ENCODE data around the gene ZFAND3.

ZFAND3 gene

GRCh38 chr6:37913210-37913609 lies 93.7 kb downstream of the ZFAND3 start:
- TF ChIP-seq CTCF (IDR thresholded peaks at IDR 0.05; ENCODE audit: low read depth, low read length), result no peak
- no peak for DNase-seq
- peaks cover 3% of the 10 kb centered on the region for H3K36me3 ChIP-seq
- no peak overlapping the region for H3K27ac ChIP-seq
- no peaks in the 10 kb centered on the region for H3K9me3 ChIP-seq (ENCODE audit: severe bottlenecking)
- H3K4me3 ChIP-seq (ENCODE audit: low read depth, low read length), result no peak overlapping the region
- H3K27me3 ChIP-seq (ENCODE audit: insufficient read depth, low read depth, severe bottlenecking), result no peaks in the 10 kb centered on the region

DNA sequence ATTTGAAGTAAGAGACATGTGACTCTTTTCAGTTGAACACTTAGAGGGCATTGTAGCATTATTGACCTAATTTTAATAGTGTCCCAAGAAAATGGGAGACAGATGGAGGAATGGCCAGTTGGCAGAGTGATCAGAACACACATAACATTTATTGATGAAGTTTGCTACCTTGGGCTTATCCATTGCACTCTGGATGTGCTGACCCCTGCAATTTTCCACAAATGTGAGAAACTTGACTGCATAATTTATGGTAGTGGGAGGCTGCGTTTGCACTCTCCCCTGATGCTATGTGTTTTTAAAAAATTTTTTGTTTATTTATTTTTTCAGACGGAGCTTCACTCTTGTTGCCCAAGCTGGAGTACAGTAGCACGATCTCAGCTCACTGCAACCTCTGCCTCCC lies 95.9 kb downstream of the ZFAND3 start:
- Histone ChIP-seq H3K9me3 (ENCODE audit: severe bottlenecking) (no peaks in the 10 kb centered on the region), H3K4me3 (ENCODE audit: low read depth, low read length) (no peak overlapping the region), H3K36me3 (peaks cover 3% of the 10 kb centered on the region), H3K27ac (no peak overlapping the region), H3K27me3 (ENCODE audit: insufficient read depth, low read depth, severe bottlenecking) (no peaks in the 10 kb centered on the region)
- no peak for TF ChIP-seq CTCF (IDR thresholded peaks at IDR 0.05; ENCODE audit: low read depth, low read length)
- DNase-seq, result no peak

- Histone ChIP-seq H3K9me3 (ENCODE audit: severe bottlenecking) (no peaks in the 10 kb centered on the region), H3K27ac (no peak overlapping the region), H3K36me3 (peaks cover 3% of the 10 kb centered on the region), H3K4me3 (ENCODE audit: low read depth, low read length) (no peak overlapping the region), H3K27me3 (ENCODE audit: insufficient read depth, low read depth, severe bottlenecking) (no peaks in the 10 kb centered on the region)
- DNase-seq, result no peak
- no peak for TF ChIP-seq CTCF (IDR thresholded peaks at IDR 0.05; ENCODE audit: low read depth, low read length)
Observed at GRCh38 chr6:37916149-37916548, 96.6 kb downstream of the ZFAND3 start.

GRCh38 chr6:37916675-37917074 lies 97.1 kb downstream of the ZFAND3 start:
- no peak overlapping the region for H3K27ac ChIP-seq
- H3K36me3 ChIP-seq, result peaks cover 3% of the 10 kb centered on the region
- no peaks in the 10 kb centered on the region for H3K27me3 ChIP-seq (ENCODE audit: insufficient read depth, low read depth, severe bottlenecking)
- no peaks in the 10 kb centered on the region for H3K9me3 ChIP-seq (ENCODE audit: severe bottlenecking)
- H3K4me3 ChIP-seq (ENCODE audit: low read depth, low read length), result no peak overlapping the region
- no peak for TF ChIP-seq CTCF (IDR thresholded peaks at IDR 0.05; ENCODE audit: low read depth, low read length)
- no peak for DNase-seq

GRCh38 chr6:37917566-37917965 lies 98.0 kb downstream of the ZFAND3 start:
- Histone ChIP-seq H3K27ac (no peak overlapping the region), H3K36me3 (peaks cover 3% of the 10 kb centered on the region), H3K4me3 (ENCODE audit: low read depth, low read length) (no peak overlapping the region), H3K27me3 (ENCODE audit: insufficient read depth, low read depth, severe bottlenecking) (no peaks in the 10 kb centered on the region), H3K9me3 (ENCODE audit: severe bottlenecking) (no peaks in the 10 kb centered on the region)
- DNase-seq, result no peak
- TF ChIP-seq CTCF (IDR thresholded peaks at IDR 0.05; ENCODE audit: low read depth, low read length), result no peak

DNA sequence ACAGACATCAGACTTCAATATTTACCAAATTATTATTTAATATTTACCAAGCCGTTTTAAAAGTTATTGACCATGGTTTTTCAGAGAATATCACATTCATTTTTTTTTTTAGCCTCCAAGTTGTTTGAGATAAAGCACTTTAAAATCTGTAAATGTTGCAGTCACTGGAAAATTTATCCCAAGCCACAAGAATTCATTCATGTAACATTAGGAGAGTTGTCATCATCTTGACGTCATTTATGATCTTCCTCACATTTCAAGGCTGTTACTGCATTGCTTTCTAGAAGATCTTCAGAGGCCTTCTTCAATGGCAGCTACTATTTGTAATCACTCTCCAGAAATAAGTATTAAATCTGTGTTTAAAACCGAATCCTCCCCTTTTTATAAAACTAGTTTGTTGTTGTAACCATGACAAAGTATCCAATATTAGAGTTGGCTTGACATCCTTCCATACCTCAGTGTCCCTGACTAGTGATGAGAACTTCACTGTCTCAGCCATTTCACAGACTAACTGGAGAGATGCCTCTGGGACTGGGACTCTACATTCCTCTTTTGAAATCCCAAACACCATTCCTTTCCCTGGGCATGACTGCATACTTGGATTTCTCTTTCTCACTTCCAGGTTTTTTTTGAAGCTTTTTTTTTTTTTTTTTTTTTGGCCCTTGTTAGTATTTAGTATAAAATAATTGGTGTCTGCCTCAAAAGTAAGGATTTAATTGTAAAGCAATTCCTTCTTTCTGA lies 100.1 kb downstream of the ZFAND3 start:
- no peak for DNase-seq
- Histone ChIP-seq H3K36me3 (peaks cover 3% of the 10 kb centered on the region), H3K4me3 (ENCODE audit: low read depth, low read length) (no peak overlapping the region), H3K9me3 (ENCODE audit: severe bottlenecking) (no peaks in the 10 kb centered on the region), H3K27me3 (ENCODE audit: insufficient read depth, low read depth, severe bottlenecking) (no peaks in the 10 kb centered on the region), H3K27ac (no peak overlapping the region)
- no peak for TF ChIP-seq CTCF (IDR thresholded peaks at IDR 0.05; ENCODE audit: low read depth, low read length)

Measured in WERI-Rb-1 (cell line).